HFFc6 (cell line): ENCODE results near the gene NEK8. TPM values are rescaled to one million over a fixed set of nuclear protein-coding genes. Genes with fewer than 3 reads are reported as not detected.

Experiments
- DNase-seq: peaks from one replicate; pipeline ENCODE4 v3.0.0-alpha.2; 2018
- H3K27ac Mint-ChIP-seq: 2 replicates; pipeline ENCODE4 v1.8.0; 2020; ENCODE audit warnings: mild to moderate bottlenecking, mixed read lengths
- H3K27me3 Mint-ChIP-seq: 2 replicates; pipeline ENCODE4 v1.8.0; 2021; ENCODE audit warnings: mild to moderate bottlenecking, moderate library complexity, mixed read lengths; ENCODE audit not compliant: insufficient read depth
- H3K36me3 Mint-ChIP-seq: 2 replicates; pipeline ENCODE4 v1.8.0; 2021; ENCODE audit warnings: low read depth, mixed read lengths
- H3K4me1 Mint-ChIP-seq: 2 replicates; pipeline ENCODE4 v1.8.0; 2020; ENCODE audit warnings: low read depth, mixed read lengths
- H3K4me3 Mint-ChIP-seq: 2 replicates; pipeline ENCODE4 v1.8.0; 2020; ENCODE audit warnings: mild to moderate bottlenecking, moderate library complexity, mixed read lengths
- H3K9me3 Mint-ChIP-seq: 2 replicates; pipeline ENCODE4 v1.8.0; 2020; ENCODE audit warnings: mild to moderate bottlenecking, mixed read lengths
- total RNA-seq, 6 experiments: library from RNA; stranded (reverse); fragmentation: NEBNext Ultra II Directional; extraction: Animal tissue kit (Norgen Biotek cat#: 25700); gene quantifications; 2 replicates in 1 of 6; 3 replicates in 5 of 6; pipeline ENCODE4 v1.2.3, GENCODE V29; 2021
- TF ChIP-seq, protein P1 (sequence below): fragments of 200-600 bp; sonication (generic); IDR thresholded peaks from 2 replicates; pipeline ENCODE4 v1.5.0; 2021; ENCODE audit warnings: antibody characterized with exemption, mild to moderate bottlenecking

The NEK8 gene
- total RNA-seq, 6 experiments from 2014 or later: 1.9 to 3.1 (median 2.5) TPM

GRCh38 chr17:28700830-28701492 lies 27.6 kb upstream of the NEK8 start:
- Mint-ChIP-seq H3K4me3 (no peak overlapping the region), H3K27ac (no peak overlapping the region), H3K27me3 (no peaks in the 10 kb centered on the region; the same call in 1 of the 2 replicates), H3K9me3 (no peaks in the 10 kb centered on the region), H3K4me1 (no peaks in the 10 kb centered on the region), H3K36me3 (peaks cover 26% of the 10 kb centered on the region)
- no peak for DNase-seq
- TF ChIP-seq, protein P1, sequence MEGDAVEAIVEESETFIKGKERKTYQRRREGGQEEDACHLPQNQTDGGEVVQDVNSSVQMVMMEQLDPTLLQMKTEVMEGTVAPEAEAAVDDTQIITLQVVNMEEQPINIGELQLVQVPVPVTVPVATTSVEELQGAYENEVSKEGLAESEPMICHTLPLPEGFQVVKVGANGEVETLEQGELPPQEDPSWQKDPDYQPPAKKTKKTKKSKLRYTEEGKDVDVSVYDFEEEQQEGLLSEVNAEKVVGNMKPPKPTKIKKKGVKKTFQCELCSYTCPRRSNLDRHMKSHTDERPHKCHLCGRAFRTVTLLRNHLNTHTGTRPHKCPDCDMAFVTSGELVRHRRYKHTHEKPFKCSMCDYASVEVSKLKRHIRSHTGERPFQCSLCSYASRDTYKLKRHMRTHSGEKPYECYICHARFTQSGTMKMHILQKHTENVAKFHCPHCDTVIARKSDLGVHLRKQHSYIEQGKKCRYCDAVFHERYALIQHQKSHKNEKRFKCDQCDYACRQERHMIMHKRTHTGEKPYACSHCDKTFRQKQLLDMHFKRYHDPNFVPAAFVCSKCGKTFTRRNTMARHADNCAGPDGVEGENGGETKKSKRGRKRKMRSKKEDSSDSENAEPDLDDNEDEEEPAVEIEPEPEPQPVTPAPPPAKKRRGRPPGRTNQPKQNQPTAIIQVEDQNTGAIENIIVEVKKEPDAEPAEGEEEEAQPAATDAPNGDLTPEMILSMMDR: no peak

DNA sequence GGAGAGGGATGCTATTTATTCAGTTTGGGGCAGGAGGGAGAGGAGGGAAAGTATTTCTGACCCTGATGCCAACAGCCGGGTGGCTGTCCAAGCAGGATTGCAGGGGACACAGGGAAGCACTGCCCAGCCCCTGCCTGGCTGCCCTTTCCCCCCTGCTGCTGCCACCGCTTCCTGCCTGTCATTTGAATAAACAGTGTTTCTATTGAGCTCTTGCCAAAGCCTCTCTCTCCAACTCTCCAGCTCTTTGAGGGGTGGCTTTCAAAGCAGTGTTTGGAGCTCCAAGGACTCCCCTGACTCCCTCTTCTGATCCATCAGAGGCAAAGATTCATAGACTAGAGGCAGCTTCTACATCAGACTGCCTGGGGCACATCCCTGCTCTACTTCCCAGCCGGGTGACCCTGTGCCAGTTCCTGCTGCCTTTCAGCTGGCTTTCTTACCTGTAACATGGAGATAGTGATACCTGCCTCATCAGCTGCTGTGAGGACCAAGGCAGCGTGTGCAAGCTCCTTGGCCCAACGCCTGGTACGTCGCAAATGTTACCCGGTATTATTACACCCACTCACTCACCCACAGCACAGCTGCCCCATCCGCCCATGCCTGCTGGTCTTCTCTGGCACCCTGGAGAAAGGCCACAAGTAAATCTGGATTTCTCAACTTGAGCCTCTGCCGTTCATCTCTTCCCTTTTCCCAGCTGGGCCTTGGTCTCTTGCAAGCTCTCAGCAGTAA lies 26.4 kb upstream of the NEK8 start:
- no peak for DNase-seq
- no peaks in the 10 kb centered on the region for H3K4me1 Mint-ChIP-seq
- TF ChIP-seq, protein P1: no peak
- no peaks in the 10 kb centered on the region; the same call in 1 of the 2 replicates for H3K27me3 Mint-ChIP-seq
- H3K27ac Mint-ChIP-seq: no peak overlapping the region; the same call in 1 of the 2 replicates
- no peak overlapping the region for H3K4me3 Mint-ChIP-seq
- peaks cover 26% of the 10 kb centered on the region for H3K36me3 Mint-ChIP-seq
- H3K9me3 Mint-ChIP-seq: no peaks in the 10 kb centered on the region

DNA sequence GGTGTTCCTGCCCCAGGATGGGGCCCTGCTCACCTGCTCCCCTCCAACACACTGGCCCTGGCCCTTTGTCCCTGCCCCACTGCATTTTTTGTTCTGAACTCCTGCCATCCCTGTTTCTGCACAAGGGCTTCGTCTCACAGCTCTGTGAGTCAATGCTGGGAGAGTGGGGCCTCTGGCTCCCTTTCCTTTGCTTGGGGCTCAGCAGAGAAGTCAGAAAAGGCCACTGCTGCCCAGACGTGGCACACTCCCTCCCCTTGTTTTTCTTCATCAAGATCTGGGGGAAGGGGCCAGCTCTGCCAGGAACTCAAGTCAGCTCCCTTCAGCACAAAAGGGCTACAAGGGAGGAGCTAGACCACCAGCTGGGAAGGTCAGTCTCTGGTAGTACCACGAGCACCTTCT lies 25.8 kb upstream of the NEK8 start:
- Mint-ChIP-seq H3K36me3 (peaks cover 22% of the 10 kb centered on the region), H3K4me1 (no peaks in the 10 kb centered on the region), H3K27me3 (no peaks in the 10 kb centered on the region; the same call in 1 of the 2 replicates), H3K4me3 (no peak overlapping the region), H3K27ac (no peak overlapping the region), H3K9me3 (no peaks in the 10 kb centered on the region)
- TF ChIP-seq, protein P1: no peak
- DNase-seq: no peak

- Mint-ChIP-seq H3K4me3 (no peak overlapping the region), H3K4me1 (no peaks in the 10 kb centered on the region), H3K27me3 (no peaks in the 10 kb centered on the region; the same call in 1 of the 2 replicates), H3K27ac (no peak overlapping the region), H3K9me3 (no peaks in the 10 kb centered on the region), H3K36me3 (peaks cover 22% of the 10 kb centered on the region)
- no peak for DNase-seq
- TF ChIP-seq, protein P1: no peak
These were observed 24.9 kb upstream of the NEK8 start for GRCh38 chr17:28703552-28704218.

DNA sequence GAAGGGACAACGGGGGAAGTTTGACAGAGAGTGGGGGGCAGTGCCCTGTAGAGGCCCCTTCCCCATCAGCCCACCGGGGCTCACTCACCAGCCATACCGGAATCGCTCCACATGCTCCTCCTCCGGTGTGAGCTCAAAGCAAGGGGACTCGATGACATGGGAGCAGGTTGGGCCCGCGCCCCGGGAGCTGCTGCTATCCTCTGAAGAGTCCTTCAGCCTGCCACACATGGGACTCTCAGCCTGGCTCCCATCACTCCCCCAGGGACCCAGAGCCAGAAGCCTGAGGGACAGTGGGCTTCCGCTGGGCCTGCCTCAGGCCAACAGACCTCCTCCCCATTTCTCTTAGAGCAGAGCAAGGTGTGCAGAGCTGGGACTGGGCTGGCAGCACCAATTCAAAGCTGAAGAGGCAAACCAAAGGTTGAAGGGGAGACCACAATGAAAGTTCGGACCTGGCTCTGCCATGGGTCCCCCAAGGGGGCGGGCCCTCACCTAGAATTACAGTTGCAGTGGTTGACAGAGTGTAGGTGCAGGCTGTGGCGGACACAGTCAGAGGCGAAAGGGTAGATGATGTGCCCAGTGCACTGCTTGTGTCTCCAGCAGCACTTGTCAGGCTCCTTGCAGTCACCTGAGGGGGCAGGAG lies 24.2 kb upstream of the NEK8 start:
- DNase-seq: no peak
- peaks cover 22% of the 10 kb centered on the region for H3K36me3 Mint-ChIP-seq
- no peaks in the 10 kb centered on the region for H3K9me3 Mint-ChIP-seq

More for the DNA sequence above, 24.2 kb upstream of the NEK8 start:
- no peak overlapping the region for H3K27ac Mint-ChIP-seq
- H3K4me1 Mint-ChIP-seq: no peaks in the 10 kb centered on the region
- H3K27me3 Mint-ChIP-seq: no peaks in the 10 kb centered on the region; the same call in 1 of the 2 replicates
- no peak overlapping the region for H3K4me3 Mint-ChIP-seq
- TF ChIP-seq, protein P1: no peak
